ENCODE measurements around the gene MLST8.
"Not testable (repeated sequence)": the region's sequence is repeated elsewhere in the genome, so short reads cannot be mapped to it uniquely, and the experiment has no call there.

The MLST8 gene

GRCh38 chr16:2246301-2246885 is 41.1 kb downstream of the MLST8 start:
- no peak for DNase-seq (ENCODE audit: low read depth)

- peak; percentile 17 for DNase-seq (ENCODE audit: low read depth)
These were observed 45.5 kb downstream of the MLST8 start for GRCh38 chr16:2250652-2251295.

- peak; percentile 65 for DNase-seq (ENCODE audit: low read depth)
These were observed 46.2 kb downstream of the MLST8 start, which contains the start of gene ECI1 for GRCh38 chr16:2251296-2252111. ECI1 (minus strand) TSS chr16:2251587; CDS start chr16:2251566, 21 bp downstream.

- no peak for DNase-seq (ENCODE audit: low read depth)
These were observed 47.5 kb downstream of the MLST8 start for GRCh38 chr16:2252806-2253148.

GRCh38 chr16:2253293-2253692 is 48.0 kb downstream of the MLST8 start:
- no peak for DNase-seq (ENCODE audit: low read depth)

GRCh38 chr16:2256531-2257140 is 51.4 kb downstream of the MLST8 start:
- no peak for DNase-seq (ENCODE audit: low read depth)

GRCh38 chr16:2257726-2258125 is 52.5 kb downstream of the MLST8 start:
- DNase-seq (ENCODE audit: low read depth), result no peak

- not testable (repeated sequence) for DNase-seq (ENCODE audit: low read depth)
These were observed 53.3 kb downstream of the MLST8 start for GRCh38 chr16:2258530-2258929.
